ENCODE measurements around the gene YTHDC2. TPM values are rescaled to one million over a fixed set of nuclear protein-coding genes. Genes with fewer than 3 reads are reported as not detected.

Gene YTHDC2
- total and polyA plus RNA-seq, 2 of the 13 experiments (the other 11 are each of a cell fraction or from before 2014, with no cell fraction given): 6.7 to 17.8 TPM

- 0 out of 2 replicates have a peak, but pooled peaks have one; percentile 39 for TF ChIP-seq SKIL (CRISPR knock-in tag; IDR thresholded peaks at IDR 0.05; ENCODE audit: borderline replicate concordance)
- no peak for TF ChIP-seq ZNF350 (CRISPR knock-in tag; IDR thresholded peaks at IDR 0.05; ENCODE audit: borderline replicate concordance, low read depth)
- TF ChIP-seq MEIS1 (CRISPR knock-in tag; IDR thresholded peaks at IDR 0.05; ENCODE audit: borderline replicate concordance): 0 out of 2 replicates have a peak, but pooled peaks have one; percentile 5
- no peak for TF ChIP-seq PAF1 (CRISPR knock-in tag; IDR thresholded peaks at IDR 0.05)
- TF ChIP-seq ZBTB10 (CRISPR knock-in tag; IDR thresholded peaks at IDR 0.05; ENCODE audit: borderline replicate concordance): 0 out of 2 replicates have a peak, but pooled peaks have one; percentile 7
- no peak for TF ChIP-seq ZNF749 (CRISPR knock-in tag; IDR thresholded peaks at IDR 0.05; ENCODE audit: borderline replicate concordance)
- no peak for TF ChIP-seq GABPB1 (CRISPR knock-in tag; IDR thresholded peaks at IDR 0.05)
- 0 out of 2 replicates have a peak, but pooled peaks have one; percentile 5 for TF ChIP-seq ZC3H13 (CRISPR knock-in tag; IDR thresholded peaks at IDR 0.05)
- 0 out of 2 replicates have a peak, but pooled peaks have one; percentile 10 for TF ChIP-seq PAXIP1 (CRISPR knock-in tag; conservative IDR thresholded peaks at IDR 0.05)
- 0 out of 2 replicates have a peak, but pooled peaks have one; percentile 0 for TF ChIP-seq ZNF703 (CRISPR knock-in tag; IDR thresholded peaks at IDR 0.05; ENCODE audit: borderline replicate concordance)
- no peak for TF ChIP-seq ZNF792 (CRISPR knock-in tag; IDR thresholded peaks at IDR 0.05)
- no peak for TF ChIP-seq FOXK2 (IDR thresholded peaks at IDR 0.05)
- TF ChIP-seq KDM5A (IDR thresholded peaks at IDR 0.05; ENCODE audit: borderline replicate concordance, low read length): 0 out of 2 replicates have a peak, but pooled peaks have one; percentile 17
Measured at GRCh38 chr5:113514289-113514635, 768 bp downstream of the YTHDC2 start (continued).

Data from HepG2 (cell line).